Astrocyte (in vitro differentiated cells and primary cell): ENCODE results near the gene BFAR. TPM values are rescaled to one million over a fixed set of nuclear protein-coding genes. Genes with fewer than 3 reads are reported as not detected.

Experiments used
- DNase-seq: peaks from one replicate; pipeline ENCODE4 v3.0.0-alpha.2; 2010; ENCODE audit warnings: low read depth
- FAIRE-seq: peaks from 2 replicates; lab custom pipeline; 2011; peaks lifted over from hg19 to GRCh38; lab: Jason Lieb, UNC
- H2AFZ ChIP-seq: 2 replicates; pipeline ENCODE4 v1.6.0; 2012; ENCODE audit warnings: low read depth, low read length, inconsistent platforms
- H3K27ac ChIP-seq: 2 replicates; pipeline ENCODE4 v1.5.1; 2011; ENCODE audit warnings: low read depth, low read length, inconsistent platforms
- H3K27me3 ChIP-seq: 2 replicates; pipeline ENCODE4 v1.6.0; 2011; ENCODE audit warnings: low read length, inconsistent platforms; ENCODE audit not compliant: insufficient read depth
- H3K36me3 ChIP-seq: 2 replicates; pipeline ENCODE4 v1.5.1; 2011; ENCODE audit warnings: low read length, inconsistent platforms; ENCODE audit not compliant: insufficient read depth
- H3K4me1 ChIP-seq: 2 replicates; pipeline ENCODE4 v1.5.1; 2011; ENCODE audit warnings: low read length, inconsistent platforms; ENCODE audit not compliant: insufficient read depth
- H3K4me2 ChIP-seq: 2 replicates; pipeline ENCODE4 v1.6.0; 2012; ENCODE audit warnings: low read length, inconsistent platforms
- H3K4me3 ChIP-seq: 2 replicates; pipeline ENCODE4 v1.5.1; 2011; ENCODE audit warnings: low read depth, mild to moderate bottlenecking, low read length, inconsistent platforms; ENCODE audit not compliant: insufficient read depth
- H3K79me2 ChIP-seq: 2 replicates; pipeline ENCODE4 v1.6.0; 2012; ENCODE audit warnings: mild to moderate bottlenecking, low read length, inconsistent platforms; ENCODE audit not compliant: insufficient read depth
- H3K9ac ChIP-seq: 2 replicates; pipeline ENCODE4 v1.6.0; 2012; ENCODE audit warnings: mild to moderate bottlenecking, low read length, inconsistent platforms
- H3K9me3 ChIP-seq: 2 replicates; pipeline ENCODE4 v1.5.1; 2012; ENCODE audit warnings: low read depth, mild to moderate bottlenecking, low read length, inconsistent platforms; ENCODE audit not compliant: insufficient read depth
- H4K20me1 ChIP-seq: 2 replicates; pipeline ENCODE4 v1.6.0; 2012; ENCODE audit warnings: low read length, inconsistent platforms; ENCODE audit not compliant: insufficient read depth
- H3K27ac Mint-ChIP-seq: one replicate; pipeline ENCODE4 v1.8.0; 2021; ENCODE audit warnings: mild to moderate bottlenecking, mixed read lengths; ENCODE audit not compliant: unreplicated experiment
- H3K27me3 Mint-ChIP-seq: one replicate; pipeline ENCODE4 v1.8.0; 2021; ENCODE audit warnings: low read depth, mixed read lengths; ENCODE audit not compliant: unreplicated experiment
- H3K36me3 Mint-ChIP-seq: one replicate; pipeline ENCODE4 v1.8.0; 2021; ENCODE audit warnings: low read depth, mixed read lengths; ENCODE audit not compliant: unreplicated experiment
- H3K4me1 Mint-ChIP-seq: one replicate; pipeline ENCODE4 v1.8.0; 2021; ENCODE audit warnings: low read depth, mixed read lengths; ENCODE audit not compliant: unreplicated experiment
- H3K4me3 Mint-ChIP-seq: one replicate; pipeline ENCODE4 v1.8.0; 2021; ENCODE audit warnings: mild to moderate bottlenecking, moderate library complexity, mixed read lengths; ENCODE audit not compliant: unreplicated experiment
- H3K9me3 Mint-ChIP-seq: one replicate; pipeline ENCODE4 v1.8.0; 2021; ENCODE audit warnings: mild to moderate bottlenecking, mixed read lengths; ENCODE audit not compliant: unreplicated experiment
- EZH2 ChIP-seq: IDR thresholded peaks from 2 replicates; pipeline ENCODE4 v1.6.1; 2012; ENCODE audit warnings: mild to moderate bottlenecking, low read length, inconsistent platforms; ENCODE audit not compliant: insufficient read depth
- total RNA-seq: library from RNA; stranded (reverse); gene quantifications from 2 replicates; pipeline ENCODE4 v1.2.1, GENCODE V29; 2021
- TF ChIP-seq, protein P1 (sequence below): IDR thresholded peaks from 2 replicates; pipeline ENCODE4 v1.5.1; 2011; ENCODE audit warnings: low read depth, mild to moderate bottlenecking, inconsistent platforms, low read length, moderate library complexity; ENCODE audit not compliant: insufficient read depth

The BFAR gene
- total RNA-seq, 1 donor from 2014 or later = 93.7 TPM

DNA sequence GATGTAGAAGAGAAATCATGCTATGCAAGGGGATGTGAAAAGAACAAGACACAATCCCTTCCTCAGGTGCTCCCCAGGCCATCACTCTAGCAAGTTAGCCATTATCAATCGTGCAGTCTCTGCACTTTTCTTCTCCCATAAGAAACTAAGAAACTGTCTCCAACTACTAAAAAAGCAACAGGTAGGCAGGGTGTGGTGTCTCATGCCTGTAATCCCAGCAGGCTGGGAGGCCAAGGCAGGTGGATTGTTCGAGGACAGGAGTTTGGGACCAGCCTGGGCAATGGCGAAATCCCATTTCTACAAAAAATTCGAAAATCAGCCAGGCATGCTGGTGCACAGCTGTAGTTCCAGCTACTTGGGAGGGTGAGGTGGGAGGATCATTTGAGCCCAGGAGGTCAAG is 16.5 kb upstream of the BFAR start:
- DNase-seq = no peak

DNA sequence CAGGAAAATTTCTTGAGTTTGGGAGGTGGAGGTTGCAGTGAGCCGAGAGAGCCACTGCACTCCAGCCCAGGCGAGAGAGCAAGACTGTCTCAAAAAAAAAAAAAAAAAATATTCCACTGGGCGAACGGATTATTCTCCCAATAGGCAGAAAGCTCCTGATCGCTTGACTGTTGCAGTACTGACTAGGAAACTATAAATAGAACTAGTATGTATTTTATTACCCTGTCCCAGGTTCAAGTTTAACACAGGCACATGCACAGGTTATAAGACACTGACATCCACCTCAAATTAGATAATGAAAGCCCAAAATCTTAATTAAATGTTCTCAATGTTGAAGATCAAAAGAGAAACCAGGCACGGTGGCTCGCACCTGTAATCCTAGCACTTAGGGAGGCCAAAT is 14.2 kb upstream of the BFAR start:
- no peak overlapping the region for H3K4me3 Mint-ChIP-seq
- Histone ChIP-seq H3K9me3 (no peaks in the 10 kb centered on the region), H3K79me2 (no peaks in the 10 kb centered on the region), H3K4me2 (no peak overlapping the region), H2AFZ (no peak overlapping the region), H3K27ac (no peak overlapping the region), H3K9ac (no peak overlapping the region), H3K36me3 (peaks cover 21% of the 10 kb centered on the region), H3K27me3 (no peaks in the 10 kb centered on the region), H3K4me3 (no peak overlapping the region), H3K4me1 (no peaks in the 10 kb centered on the region), H4K20me1 (no peaks in the 10 kb centered on the region)
- H3K36me3 Mint-ChIP-seq = peaks cover 8% of the 10 kb centered on the region
- FAIRE-seq = no peak
- H3K9me3 Mint-ChIP-seq = no peaks in the 10 kb centered on the region
- TF ChIP-seq EZH2 = no peak
- TF ChIP-seq, protein P1, sequence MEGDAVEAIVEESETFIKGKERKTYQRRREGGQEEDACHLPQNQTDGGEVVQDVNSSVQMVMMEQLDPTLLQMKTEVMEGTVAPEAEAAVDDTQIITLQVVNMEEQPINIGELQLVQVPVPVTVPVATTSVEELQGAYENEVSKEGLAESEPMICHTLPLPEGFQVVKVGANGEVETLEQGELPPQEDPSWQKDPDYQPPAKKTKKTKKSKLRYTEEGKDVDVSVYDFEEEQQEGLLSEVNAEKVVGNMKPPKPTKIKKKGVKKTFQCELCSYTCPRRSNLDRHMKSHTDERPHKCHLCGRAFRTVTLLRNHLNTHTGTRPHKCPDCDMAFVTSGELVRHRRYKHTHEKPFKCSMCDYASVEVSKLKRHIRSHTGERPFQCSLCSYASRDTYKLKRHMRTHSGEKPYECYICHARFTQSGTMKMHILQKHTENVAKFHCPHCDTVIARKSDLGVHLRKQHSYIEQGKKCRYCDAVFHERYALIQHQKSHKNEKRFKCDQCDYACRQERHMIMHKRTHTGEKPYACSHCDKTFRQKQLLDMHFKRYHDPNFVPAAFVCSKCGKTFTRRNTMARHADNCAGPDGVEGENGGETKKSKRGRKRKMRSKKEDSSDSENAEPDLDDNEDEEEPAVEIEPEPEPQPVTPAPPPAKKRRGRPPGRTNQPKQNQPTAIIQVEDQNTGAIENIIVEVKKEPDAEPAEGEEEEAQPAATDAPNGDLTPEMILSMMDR = no peak
- no peak overlapping the region for H3K27ac Mint-ChIP-seq
- no peak for DNase-seq
- H3K27me3 Mint-ChIP-seq = no peaks in the 10 kb centered on the region
- H3K4me1 Mint-ChIP-seq = no peaks in the 10 kb centered on the region

More for the DNA sequence above, 16.5 kb upstream of the BFAR start:
- H4K20me1 ChIP-seq = no peaks in the 10 kb centered on the region
- Mint-ChIP-seq H3K36me3 (peaks cover 3% of the 10 kb centered on the region), H3K4me3 (no peak overlapping the region), H3K4me1 (no peaks in the 10 kb centered on the region), H3K27me3 (no peaks in the 10 kb centered on the region), H3K9me3 (no peaks in the 10 kb centered on the region), H3K27ac (no peak overlapping the region)
- no peak overlapping the region for H3K9ac ChIP-seq
- H3K27me3 ChIP-seq = no peaks in the 10 kb centered on the region
- no peaks in the 10 kb centered on the region for H3K9me3 ChIP-seq
- H3K4me1 ChIP-seq = no peaks in the 10 kb centered on the region
- no peak for FAIRE-seq
- no peak overlapping the region for H2AFZ ChIP-seq
- H3K4me3 ChIP-seq = no peak overlapping the region
- TF ChIP-seq EZH2 = no peak
- TF ChIP-seq, protein P1 = no peak
- no peak overlapping the region for H3K4me2 ChIP-seq
- H3K36me3 ChIP-seq = peaks cover 16% of the 10 kb centered on the region
- H3K79me2 ChIP-seq = no peaks in the 10 kb centered on the region
- no peak overlapping the region for H3K27ac ChIP-seq

DNA sequence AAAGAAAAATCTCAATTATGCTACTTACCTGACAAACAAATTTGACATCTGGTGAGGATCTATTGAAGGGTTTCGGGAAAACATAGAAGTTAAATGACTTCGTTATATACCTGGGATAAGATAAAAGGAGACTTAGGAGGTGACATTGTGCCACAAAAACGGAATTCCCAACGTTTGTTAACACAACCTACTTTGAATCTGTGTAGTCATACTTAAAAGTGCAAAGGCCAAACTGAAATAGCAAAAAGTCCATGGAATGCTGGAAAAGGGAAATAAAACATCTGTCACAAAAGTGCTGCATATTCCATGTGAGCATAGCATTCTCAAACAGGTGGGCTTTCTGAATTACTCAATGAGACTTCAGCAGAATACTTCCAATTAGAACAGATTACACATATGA is 5.7 kb upstream of the BFAR start:
- Histone ChIP-seq H3K36me3 (peaks cover 12% of the 10 kb centered on the region), H3K4me3 (no peak overlapping the region), H3K4me1 (peaks cover 8% of the 10 kb centered on the region), H3K79me2 (peaks cover 15% of the 10 kb centered on the region), H2AFZ (no peak overlapping the region), H4K20me1 (no peaks in the 10 kb centered on the region), H3K9ac (no peak overlapping the region), H3K9me3 (no peaks in the 10 kb centered on the region), H3K4me2 (no peak overlapping the region), H3K27me3 (no peaks in the 10 kb centered on the region), H3K27ac (no peak overlapping the region)
- Mint-ChIP-seq H3K4me3 (no peak overlapping the region), H3K9me3 (no peaks in the 10 kb centered on the region), H3K27me3 (no peaks in the 10 kb centered on the region), H3K27ac (no peak overlapping the region), H3K36me3 (peaks cover 22% of the 10 kb centered on the region), H3K4me1 (peaks cover 16% of the 10 kb centered on the region)
- FAIRE-seq (no peak), DNase-seq (no peak)
- TF ChIP-seq, protein P1 = no peak
- no peak for TF ChIP-seq EZH2
